HG03354 (cell line): Measurements from ENCODE around the gene SHB.

ENCODE experiments used
- ATAC-seq: cut with Tn5 transposase; IDR thresholded peaks from one replicate; pipeline ENCODE4 v1.9.1; 2021; ENCODE audit warnings: mild to moderate bottlenecking; ENCODE audit not compliant: unreplicated experiment, poor library complexity, severe bottlenecking

Gene SHB

DNA sequence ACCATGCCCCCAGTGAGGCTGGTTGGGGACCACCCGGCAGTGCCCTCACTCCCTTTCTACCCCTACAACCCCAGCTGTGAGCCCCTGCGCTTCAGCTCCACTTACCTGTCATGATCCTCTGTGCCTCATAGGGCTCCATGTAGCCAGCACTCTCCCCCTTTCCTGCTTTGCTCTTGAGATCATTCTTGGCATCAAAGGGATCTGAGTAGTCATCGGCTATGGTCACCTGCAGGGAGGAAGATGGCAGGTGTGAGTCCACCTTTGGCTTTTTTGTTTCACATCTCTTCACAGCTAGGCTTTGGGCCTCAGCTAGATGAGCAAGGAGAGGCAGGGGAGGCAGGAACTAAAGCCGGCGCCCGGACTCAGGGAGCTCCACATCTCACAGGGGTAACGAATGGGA is 53.1 kb downstream of the SHB start:
- no peak for ATAC-seq

DNA sequence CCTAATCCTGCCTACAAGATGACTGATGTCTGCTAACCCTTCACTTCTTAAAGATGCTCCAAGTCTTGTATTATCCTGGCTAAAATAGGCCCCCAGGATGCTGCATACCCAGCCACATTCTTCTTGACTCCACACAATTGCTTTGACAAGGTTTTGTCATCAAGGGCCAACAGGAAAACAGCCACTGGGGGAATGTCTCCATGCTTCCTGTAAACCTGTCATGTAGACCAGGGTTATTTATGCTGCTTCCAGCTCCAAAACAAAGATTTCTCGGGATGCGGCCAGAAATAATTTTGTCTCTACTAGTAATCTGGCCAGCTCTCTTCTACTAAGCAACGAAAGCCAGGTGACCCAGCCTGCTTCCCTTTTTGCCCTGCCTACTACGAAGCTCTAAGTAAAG is 53.8 kb downstream of the SHB start:
- no peak for ATAC-seq

GRCh38 chr9:38012767-38013450 is 56.1 kb downstream of the SHB start:
- no peak for ATAC-seq

- ATAC-seq, result no peak
These were observed 57.0 kb downstream of the SHB start for GRCh38 chr9:38011991-38012390.

DNA sequence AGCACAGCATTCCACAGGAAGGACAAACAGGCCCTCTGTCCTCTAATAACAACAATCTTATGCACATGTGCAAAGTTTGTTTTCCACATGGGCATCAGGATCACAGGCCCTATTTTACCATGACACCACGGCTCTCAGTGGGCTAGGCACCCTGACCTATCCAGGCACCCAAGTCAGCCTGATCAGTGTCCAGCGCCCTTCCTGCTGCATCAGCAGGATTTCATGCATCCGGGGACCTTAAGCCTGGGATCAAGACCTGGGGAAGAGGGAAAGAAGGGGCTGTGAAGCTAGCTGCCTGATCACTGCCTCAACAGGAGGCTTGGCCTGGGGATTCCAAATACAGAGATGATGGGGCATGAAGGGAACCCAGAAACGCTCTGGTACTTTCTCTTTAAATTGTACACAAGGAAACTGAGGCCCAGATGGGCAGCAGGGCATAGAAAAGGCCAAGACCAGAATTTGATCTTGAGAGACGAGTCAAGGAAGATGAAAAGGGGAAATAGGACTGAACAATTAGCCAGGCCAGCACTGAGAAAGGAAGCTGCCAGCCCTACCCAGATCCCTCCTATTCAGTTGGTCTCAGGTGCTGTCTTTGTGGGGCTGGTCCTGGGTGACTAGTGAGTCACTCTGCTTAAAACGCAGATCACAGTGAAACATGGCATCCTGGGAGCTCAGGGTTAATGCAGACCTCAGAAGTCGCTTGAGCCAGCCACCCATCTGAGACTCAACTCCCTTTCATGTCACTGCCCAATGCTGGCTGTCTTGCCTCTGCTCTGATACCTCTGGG is 57.9 kb downstream of the SHB start:
- ATAC-seq, result no peak

GRCh38 chr9:38009990-38010389 is 59.0 kb downstream of the SHB start:
- no peak for ATAC-seq

DNA sequence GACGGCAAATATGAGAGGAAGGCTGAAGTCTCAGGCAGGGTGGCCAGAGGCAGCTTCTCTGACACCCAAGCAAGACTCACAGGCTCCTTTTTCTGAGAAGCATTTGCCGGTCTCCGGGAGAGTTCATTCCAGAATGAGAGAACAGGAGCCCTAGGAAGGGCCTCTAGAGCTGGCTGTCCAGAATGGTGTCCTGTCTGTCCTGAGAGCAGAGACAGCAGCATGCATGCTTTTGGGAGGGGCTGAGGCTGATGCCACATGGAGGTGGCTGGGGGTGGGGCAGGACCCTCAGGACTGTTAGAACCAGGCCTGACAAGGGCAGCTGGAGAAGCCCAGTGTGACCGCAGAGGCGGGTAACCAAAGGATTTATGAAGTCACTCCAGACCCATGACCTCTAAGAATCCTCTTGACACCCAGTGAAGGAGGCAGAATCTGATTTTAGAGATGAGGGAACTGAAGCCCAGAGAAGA is 60.0 kb downstream of the SHB start:
- no peak for ATAC-seq

DNA sequence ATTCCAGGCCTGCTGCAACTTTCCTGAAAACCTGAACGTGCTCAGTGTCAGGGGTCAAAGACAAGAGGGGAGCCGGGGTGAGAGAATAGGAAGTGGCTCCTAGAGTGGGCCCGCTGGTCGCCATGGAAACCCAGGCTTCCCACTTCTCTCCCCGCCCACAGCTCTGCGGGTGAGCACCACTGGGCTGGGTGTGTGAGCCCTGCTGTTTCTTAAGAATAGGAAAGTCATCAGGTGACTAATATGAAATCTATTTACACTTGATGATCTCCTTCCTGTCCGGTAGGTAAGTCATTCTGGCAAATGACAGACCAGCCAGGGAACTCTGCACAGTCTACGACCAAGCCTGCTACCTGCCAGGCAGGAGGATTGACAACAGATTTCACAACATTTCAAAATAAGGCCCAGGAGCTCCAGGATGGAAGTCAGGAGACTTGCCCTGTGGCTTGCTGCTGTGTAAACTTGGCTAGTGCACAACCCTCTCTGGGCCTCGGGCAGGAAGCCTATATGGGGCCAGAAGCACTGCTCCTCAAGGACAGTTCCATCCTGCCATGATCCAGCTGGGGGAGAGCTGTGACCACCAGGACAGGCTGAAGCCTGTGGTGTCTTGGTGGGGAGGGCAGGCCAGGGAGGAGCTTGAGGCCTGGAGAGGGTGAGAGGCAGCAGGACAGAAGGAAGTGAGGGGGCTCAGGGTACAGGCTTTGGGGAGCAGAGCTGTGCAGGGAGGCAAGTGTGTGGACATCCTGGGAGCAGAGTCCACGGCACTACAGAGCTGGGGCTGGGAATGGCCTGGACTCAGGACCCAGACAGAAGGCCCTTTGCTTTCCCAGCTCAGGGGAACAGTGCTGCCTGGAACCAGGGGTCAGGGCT is 60.6 kb downstream of the SHB start:
- ATAC-seq, result peak; percentile 88

- no peak for ATAC-seq
These were observed 62.0 kb downstream of the SHB start for GRCh38 chr9:38007016-38007415.

DNA sequence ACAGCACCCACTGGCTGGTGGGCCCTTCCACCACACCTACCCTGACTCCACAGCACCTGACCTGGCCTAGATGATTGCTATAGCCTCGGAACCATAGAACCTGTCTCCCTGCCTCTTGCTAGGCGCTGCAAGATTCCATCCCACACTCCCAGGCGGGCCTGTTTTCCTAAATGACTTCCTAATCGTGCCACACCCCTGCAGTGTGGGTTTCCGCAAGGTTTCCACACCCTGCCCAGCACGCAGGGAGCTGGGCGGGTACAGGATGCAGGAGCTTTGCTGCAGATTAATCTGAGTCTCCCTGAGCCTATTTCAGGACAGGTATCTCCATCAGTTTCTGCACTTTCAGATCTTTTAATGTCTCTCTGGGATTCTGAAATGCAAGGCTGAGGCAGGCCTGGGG is 62.9 kb downstream of the SHB start:
- no peak for ATAC-seq

- ATAC-seq, result no peak
These were observed 64.0 kb downstream of the SHB start for GRCh38 chr9:38004809-38005560.

DNA sequence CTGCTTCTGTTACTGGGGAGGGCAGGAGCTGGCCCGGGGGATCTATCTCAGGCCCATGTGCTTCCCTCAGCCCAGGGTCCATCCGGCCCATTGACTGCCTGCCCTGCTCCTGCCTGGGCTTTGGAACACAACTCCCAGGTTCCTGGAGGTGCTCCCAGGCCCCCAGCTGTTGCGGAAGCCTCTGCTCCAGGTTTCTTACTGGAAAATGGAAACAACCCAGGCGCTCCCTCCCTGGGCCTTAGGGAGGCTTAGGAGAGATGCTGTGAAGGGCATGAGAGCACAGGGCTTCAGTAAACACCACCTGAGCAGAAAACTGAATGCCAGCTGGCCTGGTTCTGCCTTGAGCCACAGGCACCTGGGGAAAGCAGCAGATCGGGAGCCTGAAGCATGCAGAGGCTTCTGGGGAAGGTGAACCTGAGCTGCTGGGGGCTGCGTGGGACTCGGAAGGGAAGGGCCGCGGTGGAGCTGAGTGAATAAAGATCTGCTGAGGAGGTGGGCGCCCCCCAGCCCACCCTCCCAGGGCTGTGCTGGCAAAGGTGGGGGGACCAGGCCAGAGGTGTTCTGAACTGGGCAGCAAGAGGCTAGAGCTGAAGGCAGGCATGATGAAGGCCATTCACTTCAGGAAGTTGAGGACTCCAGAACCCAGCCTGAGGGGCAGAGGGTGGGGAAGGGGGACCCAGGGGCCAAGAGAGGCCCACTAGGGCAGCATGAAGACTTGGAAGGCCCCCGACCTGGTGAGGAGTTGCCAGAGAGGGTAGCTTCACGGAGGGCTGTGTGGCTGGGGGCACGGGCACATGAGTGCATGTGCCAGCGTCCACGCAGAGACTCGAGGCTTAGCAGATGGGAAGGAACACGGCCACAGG is 64.8 kb downstream of the SHB start:
- no peak for ATAC-seq

- no peak for ATAC-seq
These were observed 65.8 kb downstream of the SHB start for GRCh38 chr9:38003230-38003629.

DNA sequence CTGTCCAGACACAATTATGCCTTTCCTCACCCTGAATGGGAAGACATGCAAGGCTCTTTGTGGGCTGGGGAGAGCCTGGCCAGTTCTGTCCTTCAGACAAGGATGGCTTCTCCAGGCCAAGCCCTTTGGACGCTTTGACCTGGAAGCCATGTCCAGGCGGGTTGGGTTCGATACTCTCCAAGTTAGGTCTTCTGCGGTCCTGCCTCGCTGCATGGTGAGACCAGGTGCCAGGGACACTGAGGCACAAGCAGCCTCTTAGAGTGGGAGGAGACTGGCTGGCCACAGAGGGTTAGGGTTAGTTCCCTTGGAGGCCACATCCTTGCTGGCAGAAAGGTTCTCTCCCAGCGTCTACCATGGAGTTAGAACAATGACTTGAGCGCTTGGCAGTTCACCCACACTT is 67.6 kb downstream of the SHB start:
- ATAC-seq, result no peak

GRCh38 chr9:38000735-38001134 is 68.3 kb downstream of the SHB start:
- no peak for ATAC-seq

DNA sequence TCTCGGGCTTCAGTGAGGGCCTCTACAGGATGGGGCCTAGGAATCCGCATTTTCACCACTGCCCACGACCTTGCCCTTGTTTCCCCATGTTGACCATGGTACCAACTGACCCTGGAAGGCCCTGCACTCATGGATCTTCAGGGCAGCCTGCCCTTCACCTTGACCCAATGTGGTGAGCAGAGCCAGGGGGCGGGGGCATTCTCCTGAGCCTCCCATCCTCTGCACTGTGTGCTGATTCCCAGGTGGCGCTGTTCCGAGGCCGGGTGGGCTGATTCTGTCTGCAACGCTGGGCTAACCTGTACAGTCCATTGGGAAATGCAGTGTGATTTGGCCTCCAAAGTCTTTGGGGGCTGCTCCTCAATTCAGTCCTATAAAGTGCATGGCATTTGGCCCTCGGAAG is 68.7 kb downstream of the SHB start:
- no peak for ATAC-seq

- no peak for ATAC-seq
These were observed 69.3 kb downstream of the SHB start for GRCh38 chr9:37999588-38000189.

GRCh38 chr9:37998881-37999587 is 70.0 kb downstream of the SHB start:
- no peak for ATAC-seq
